NCI-H524 treated with DMSO at 0.1 percent for 48 hours (cell line): Measurements from ENCODE around the gene SEPTIN5.
"Not testable (repeated sequence)": the region's sequence is repeated elsewhere in the genome, so short reads cannot be mapped to it uniquely, and the experiment has no call there.

Experiments
- DNase-seq: peaks from one replicate; lab custom pipeline; 2025; lab: John Stamatoyannopoulos, UW

SEPTIN5 gene

DNA sequence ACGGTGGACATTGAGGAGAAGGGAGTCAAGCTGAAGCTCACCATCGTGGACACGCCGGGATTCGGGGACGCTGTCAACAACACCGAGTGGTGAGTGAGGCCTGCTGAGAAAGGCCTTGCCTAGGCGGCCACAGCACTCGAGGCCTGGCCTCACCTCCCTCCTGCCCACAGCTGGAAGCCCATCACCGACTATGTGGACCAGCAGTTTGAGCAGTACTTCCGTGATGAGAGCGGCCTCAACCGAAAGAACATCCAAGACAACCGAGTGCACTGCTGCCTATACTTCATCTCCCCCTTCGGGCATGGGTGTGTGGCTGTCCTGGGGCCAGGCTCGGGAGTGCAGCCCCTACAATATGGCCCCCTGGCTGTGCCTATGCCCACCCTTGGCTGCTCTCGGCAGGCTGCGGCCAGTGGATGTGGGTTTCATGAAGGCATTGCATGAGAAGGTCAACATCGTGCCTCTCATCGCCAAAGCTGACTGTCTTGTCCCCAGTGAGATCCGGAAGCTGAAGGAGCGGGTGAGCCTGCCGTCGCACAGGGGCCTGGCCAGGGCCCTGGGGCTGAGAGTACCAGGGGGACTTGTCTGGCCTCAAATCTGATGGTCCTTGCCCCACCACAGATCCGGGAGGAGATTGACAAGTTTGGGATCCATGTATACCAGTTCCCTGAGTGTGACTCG, 6.0 kb downstream of the SEPTIN5 start:
- no peak for DNase-seq

DNA sequence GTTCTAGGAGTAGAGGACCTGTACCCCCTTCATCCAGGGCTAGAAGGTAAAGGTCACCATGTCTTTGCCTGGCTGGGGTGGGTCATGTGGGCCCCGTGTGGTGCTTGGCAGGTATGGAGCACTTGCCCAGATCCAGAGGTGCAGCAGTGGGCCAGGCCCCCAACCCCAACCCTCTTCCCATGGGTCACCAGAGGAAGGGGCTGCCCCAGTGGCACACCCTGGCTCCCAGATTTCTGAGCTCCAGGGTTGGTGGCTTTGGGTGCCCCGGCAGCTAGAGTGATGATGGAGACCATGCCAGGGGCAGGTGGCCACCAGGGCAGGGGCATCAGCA, 6.7 kb downstream of the SEPTIN5 start:
- no peak for DNase-seq

DNA sequence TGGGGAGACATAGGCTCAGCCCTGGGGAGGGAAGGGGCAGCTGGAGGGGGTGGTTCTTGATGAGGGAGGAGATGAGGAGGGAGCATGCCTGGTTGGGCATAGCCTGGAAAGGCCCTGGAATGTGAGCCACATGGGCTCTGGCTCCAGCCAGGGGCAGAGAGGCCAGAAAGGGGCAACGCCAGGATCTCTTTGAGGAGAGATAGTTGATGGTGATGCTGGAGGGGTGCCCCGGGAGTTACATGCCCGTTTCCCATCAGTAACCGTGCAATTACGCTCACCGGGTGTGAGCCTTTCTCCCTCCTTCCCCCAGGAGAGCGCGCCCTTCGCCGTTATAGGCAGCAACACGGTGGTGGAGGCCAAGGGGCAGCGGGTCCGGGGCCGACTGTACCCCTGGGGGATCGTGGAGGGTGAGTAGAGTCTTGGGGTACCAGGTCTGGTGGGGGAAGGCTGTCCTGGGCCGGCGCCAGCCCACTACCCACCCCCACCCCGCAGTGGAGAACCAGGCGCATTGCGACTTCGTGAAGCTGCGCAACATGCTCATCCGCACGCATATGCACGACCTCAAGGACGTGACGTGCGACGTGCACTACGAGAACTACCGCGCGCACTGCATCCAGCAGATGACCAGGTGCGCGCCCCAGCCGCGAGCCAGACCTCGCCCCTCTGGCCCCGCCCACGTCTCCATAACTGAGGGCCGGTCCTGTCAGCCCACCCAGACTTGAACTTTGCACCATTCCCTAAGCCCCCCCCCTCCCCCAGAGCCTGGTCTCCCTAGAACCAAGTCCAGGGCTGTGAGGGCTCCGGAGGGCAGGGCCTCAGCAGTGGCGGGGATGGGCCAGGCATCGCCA, 7.3 kb downstream of the SEPTIN5 start:
- no peak for DNase-seq

DNA sequence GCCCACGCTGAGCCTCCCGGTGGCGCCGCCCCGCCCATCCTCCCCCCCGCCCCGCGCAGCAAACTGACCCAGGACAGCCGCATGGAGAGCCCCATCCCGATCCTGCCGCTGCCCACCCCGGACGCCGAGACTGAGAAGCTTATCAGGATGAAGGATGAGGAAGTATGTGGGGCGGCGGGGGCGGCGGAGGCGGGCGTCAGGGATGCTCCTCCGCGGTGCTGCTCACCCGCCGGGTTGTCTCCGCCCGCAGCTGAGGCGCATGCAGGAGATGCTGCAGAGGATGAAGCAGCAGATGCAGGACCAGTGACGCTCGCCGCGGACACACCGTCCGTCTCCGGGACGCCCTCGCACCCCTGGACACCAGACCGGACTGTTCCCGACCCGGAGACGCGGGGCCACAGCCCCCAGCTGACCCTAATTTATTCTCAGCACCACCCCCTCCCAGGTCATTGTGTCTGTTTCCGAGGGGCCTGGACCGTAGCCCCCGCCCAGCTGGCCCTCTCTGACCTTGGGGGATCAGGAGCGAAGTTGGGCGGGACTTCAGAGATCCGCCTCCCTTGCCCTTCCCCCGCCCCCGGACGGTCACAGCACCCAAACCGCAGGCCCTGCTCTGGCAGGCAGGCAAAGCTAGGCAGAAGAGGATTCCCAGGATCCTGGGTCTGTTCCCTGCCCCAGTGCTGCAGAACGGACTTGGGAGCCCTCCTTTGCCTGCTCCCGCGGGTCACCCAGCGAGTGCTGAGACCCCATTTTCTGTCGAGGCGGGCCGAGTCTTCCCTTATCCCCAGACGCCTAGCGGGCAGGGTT, 8.1 kb downstream of the SEPTIN5 start:
- no peak for DNase-seq

DNA sequence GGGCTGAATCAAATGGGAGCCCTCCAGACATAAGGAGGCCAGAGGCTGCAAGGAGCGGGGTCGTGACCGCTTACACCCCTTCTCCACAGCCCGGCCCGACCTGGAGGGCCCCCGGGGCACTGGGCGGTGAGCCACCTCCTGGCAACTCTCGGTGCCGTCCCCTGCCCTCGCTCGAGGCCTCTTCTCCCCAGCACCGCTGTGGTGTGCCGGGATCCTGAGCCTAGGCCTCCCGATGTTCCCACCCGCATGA, 8.6 kb downstream of the SEPTIN5 start:
- DNase-seq, result no peak

DNA sequence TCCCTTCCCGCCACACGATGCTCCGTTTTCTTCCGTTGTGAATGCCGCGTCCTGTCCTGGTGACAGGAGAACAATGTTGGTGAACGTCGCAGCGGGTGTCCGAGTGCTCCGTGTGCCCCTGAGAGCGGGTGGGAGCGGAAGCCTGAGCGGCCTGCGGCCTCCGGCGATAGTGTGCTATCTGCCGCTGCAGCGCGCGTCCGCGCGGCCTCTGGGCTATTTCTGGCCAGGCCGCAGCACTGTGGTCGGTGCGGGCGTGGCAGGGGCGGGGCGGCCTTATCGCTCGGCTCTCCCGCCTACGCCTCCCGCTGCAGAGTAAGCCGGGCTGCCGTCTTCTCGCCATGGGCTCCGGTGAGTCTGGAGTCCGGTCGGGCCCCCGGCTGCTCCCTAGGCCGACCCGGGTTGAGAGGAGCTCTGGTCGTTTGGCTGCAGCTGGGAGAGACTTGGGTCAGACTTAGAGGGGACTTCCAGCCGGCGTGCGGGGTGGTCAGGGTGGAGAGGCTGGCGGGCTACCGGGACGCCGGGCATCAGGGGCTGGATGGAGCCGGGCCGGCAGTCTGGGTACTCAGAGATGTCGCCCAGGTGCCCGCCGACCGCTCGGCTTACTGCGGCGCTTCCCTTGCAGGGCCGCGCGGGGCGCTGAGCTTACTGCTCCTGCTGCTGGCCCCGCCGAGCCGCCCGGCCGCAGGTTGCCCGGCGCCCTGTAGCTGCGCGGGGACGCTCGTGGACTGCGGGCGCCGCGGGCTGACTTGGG, 9.1 kb downstream of the SEPTIN5 start, which contains the start of gene GP1BB:
Gene GP1BB, plus strand, starts transcription at position 308 of the 751 bp plus-strand sequence. Its CDS starts 31 bp downstream, at position 339.
- no peak for DNase-seq

DNA sequence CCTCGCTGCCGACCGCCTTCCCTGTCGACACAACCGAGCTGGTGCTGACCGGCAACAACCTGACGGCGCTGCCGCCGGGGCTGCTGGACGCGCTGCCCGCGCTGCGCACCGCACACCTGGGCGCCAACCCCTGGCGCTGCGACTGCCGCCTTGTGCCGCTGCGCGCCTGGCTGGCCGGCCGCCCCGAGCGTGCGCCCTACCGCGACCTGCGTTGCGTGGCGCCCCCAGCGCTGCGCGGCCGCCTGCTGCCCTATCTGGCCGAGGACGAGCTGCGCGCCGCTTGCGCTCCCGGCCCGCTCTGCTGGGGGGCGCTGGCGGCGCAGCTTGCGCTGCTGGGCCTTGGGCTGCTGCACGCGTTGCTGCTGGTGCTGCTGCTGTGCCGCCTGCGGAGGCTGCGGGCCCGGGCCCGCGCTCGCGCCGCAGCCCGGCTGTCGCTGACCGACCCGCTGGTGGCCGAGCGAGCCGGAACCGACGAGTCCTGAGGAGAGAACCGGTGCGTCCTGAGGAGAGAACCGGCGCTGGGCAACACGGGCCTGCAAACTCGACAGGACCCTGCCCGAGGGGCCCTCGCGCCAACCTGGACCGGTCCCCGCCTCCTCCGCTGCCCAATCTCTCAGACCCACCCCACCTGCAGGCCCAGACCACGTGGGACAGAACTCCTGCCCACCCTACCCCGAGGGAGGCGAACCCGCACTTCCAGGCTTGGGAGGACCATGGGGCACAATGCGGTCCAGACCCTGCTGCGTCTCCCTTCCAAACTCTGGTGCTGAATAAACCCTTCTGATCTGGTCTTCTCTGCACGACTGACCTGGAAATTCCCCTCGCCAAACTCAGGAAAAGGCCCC, 9.9 kb downstream of the SEPTIN5 start:
- DNase-seq, result no peak

DNA sequence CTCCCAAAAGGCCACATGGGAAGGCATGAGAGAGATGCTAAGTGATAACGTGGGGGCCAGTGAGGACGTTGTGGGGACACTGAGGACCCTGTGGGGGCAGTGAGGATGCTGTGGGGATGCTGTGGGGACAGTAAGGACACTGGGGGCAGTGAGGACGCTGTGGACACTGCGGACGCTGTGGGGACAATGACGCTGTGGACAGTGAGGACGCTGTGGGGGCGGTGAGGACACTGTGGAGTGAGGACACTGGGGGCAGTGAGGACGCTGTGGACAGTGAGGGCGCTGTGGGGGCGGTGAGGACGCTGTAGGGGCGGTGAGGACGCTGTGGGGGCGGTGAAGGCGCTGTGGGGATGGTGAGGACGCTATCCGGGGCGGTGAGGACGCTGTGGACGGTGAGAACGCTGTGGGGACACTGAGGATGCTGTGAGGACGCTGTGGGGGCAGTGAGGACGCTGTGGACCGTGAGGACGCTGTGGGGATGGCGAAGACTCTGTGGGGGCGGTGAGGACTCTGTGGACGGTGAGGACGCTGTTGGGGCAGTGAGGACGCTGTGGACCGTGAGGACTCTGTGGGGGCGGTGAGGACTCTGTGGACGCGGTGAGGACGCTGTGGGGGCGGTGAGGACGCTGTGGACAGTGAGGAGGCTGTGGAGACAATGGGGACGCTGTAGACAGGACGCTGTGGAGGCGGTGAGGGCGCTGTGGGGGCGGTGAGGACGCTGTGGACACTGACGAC, 10.8 kb downstream of the SEPTIN5 start:
- DNase-seq, result no peak

DNA sequence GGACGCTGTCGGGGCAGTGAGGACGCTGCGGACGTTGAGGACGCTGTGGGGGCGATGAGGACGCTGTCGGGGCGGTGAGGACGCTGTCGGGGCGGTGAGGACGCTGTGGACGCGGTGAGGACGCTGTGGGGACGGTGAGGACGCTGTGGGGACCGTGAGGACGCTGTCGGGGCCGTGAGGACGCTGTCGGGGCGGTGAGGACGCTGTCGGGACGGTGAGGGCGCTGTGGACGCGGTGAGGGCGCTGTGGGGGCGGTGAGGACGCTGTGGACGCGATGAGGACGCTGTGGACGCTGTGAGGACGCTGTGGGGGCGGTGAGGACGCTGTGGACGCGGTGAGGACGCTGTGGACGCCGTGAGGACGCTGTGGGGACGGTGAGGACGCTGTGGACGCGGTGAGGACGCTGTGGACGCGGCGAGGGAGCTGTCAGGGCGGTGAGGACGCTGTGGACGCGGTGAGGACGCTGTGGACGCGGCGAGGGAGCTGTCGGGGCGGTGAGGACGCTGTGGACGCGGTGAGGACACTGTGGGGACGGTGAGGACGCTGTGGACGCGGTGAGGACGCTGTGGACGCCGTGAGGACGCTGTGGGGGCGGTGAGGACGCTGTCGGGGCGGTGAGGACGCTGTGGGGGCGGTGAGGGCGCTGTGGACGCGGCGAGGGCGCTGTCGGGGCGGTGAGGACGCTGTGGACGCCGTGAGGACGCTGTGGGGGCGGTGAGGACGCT, 11.9 kb downstream of the SEPTIN5 start:
- not testable (repeated sequence) for DNase-seq

DNA sequence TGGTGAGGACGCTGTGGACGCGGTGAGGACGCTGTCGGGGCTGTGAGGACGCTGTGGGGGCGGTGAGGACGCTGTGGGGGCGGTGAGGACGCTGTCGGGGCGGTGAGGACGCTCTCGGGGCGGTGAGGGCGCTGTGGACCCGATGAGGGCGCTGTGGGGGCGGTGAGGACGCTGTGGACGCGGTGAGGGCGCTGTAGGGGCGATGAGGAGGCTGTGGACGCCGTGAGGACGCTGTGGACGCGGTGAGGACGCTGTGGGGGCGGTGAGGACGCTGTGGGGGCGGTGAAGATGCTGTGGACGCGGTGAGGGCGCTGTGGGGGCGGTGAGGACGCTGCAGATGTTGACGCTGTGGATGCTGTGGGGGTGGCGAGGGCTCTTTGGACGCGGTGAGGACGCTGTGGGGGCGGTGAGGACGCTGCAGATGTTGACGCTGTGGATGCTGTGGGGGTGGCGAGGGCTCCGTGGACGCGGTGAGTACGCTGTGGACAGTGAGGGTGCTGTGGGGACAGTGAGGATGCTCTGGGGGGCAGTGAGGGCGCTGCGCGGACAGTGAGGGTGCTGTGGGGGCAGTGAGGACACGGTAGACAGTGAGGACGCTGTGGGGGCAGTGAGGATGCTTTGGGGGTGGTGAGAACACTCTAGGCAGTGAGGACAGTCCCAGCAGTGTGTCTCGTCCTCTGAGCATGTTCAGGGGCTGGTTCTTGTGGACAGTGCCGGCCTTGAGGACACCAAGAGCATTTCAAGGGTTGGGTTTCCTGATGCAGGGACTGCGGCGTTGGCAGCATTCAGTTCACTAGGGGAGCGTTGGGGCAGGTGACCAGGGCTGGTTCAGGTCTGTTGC, 13.2 kb downstream of the SEPTIN5 start:
- DNase-seq, result no peak

DNA sequence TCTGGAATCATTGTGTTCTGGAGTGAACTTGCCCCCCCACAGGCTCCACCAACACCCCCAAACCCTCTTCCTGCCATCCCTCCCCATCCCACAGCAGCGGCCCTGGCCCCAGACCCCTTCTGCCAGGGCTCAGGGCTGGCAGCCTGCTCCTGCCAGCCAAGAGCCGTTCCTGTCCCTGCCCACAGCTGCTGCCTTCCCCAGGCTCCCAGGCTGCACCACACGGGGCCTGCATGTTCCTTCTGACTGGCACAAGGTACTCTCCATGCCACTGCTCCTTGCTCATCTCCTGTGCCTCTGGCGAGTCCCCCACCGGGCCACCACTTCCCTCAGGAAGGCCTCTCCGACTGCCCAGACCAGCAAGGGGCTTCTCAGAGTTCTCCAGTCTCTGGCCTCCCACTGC, 14.0 kb downstream of the SEPTIN5 start:
- DNase-seq, result no peak

DNA sequence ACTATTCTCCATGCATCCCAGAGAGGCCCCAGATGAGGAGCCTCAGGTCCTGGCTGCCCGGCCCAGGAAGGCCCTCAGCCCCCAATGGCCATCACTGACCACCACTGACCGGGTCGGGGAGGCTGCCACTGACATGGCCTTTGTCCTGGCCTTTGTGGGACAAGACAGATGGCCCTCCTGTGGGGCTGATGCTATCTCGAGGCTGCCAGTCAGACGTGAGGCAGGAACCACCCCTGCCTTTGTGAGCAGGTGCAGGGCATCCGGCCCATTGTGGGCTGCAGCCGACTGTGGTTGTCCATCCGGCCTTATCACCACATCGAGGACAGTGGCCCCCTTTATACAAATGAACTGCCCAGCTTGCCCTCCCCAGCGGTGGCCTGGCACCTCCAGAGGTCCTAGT, 14.5 kb downstream of the SEPTIN5 start:
- no peak for DNase-seq

DNA sequence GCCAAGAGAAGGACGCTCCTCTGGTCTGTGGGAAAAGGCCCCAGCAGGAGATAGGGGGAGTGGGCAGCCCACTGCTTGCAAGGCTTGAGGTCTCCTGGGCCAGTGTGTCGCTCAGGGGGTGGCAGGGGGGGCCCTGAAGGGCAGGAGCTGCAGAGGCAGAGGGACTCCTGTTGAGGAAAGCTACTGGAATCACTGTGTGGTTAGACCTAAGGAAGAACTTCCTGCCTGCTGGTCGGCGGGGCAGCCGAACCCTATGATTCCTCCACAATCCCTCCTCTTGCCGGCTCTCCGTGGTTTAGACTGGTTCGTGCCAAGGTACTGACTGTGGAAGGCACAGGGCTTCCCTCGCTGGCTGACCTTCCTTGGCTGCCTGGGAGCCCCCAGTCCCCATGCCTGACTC, 15.2 kb downstream of the SEPTIN5 start:
- no peak for DNase-seq

DNA sequence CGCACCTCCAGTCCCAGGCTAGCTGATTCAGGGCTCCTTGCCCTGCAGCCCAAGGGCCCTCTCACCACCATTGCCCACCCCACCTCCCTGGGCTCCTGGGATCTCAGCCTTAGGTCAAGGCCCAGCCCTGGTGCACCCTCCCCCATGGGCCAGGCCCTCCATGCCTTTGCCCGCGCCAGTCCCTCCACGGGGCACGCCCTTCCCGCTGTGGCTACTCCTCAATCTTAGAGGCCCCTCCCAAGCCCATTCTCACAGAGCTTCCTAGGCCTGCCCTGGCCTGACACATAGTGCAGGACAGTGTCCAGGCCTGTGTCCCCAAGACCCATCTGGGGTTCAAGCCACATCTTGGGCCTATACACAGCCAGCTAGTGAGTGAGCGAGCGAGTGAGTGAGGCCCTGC, 15.9 kb downstream of the SEPTIN5 start:
- DNase-seq, result no peak

DNA sequence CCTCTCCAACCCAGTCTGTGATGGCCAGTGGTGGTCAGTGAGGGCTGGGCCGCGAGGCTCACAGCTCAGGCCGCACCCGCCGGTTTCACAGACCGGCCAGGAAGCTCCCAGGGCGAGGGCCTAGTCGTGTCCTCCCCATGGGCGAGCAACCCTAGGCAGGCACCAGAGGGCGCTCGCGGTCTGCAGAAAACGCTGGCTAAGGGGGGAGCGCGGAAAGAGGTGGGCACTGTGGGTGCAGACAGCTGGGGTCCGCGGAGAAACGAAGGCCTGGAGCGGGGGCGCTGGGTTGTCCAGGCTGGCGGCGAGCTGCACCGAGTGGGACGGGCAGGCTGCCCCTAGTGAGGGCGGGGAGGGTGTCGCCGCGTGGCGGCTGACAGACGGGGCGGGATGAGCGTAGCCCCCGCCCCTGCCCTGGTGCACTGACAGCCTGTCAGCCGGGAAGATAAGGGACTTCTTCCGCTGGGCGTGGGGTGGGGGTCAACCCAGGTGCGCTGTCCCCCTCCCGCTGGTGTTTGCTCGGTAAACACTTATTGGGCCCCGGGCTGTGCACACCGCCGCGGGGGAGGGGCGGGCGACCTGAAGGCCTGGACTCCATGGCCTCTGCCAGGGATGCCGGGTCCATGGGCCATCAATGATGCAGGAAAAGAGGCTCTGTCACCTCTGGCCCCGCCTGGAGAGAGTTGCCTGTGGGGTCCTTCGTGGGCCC, 16.5 kb downstream of the SEPTIN5 start:
- no peak for DNase-seq

DNA sequence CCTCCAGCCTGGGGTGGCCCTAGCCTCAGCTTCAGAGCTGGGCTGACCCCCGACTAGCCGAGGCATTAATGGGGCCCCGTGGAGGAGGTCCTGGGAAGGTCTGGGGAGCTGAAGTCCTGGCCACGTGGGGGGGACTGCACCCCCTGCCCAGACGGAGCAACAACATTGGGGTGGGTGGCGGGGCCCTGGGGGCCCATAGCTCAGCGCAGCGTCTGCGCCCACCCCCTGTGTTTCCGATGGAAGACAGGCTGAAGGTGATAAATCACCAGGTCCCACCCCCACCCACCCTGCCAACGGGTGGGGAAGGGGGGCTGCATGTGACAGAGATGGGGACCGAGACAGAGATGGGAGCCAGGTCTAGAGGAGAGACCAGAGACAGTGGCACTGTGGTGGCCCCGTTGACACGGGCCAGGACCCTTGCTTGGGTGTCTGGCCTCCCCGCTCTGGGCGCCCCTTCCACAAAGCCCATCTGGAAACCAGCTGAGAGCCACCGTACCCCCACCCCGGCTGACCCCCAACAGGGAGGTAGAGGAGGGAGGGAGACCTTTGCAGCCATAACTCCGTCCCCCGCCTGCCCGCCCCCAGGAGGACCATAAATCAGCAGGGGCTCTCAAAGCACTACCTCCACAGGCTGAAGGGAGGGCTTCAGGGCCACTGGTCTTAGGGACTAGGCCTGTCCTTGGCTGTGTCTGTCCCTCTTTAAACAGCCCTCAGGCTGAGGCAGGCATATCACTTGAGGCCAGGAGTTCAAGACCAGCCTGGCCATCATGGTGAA, 17.2 kb downstream of the SEPTIN5 start:
- DNase-seq, result no peak

DNA sequence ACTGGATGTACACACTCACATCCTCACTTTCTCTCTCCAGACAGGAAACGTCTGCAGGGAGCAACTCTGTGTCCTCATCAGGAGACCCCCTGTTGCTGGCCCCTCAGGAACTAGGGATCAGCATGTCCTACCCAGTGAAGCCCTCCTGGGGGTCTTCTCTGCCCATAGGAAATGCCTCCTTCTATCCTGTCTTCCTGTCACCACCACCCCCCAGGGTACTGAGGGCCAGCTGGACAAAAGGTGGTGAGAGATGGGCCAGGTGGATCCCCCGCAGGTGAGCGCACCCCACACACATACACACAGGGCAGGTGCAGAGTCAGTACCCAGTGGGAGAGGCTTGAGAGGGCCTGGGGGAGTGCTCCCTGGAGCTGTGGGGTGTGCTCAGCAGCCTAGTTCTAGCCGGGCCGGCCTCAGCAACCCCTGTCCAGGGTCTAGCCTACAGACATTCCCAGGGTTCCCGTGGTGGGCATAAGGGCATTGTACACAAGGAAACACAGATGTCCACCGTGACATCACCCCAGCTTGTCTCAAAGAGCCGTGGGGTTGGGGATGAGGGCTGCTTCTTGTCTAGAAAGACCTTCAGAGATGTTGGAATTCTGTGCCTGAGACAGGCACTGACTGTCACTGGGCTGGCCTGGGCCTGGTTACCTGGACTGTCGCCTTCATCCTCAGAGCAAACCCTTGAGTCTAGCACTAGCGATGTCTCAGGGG, 18.3 kb downstream of the SEPTIN5 start:
- no peak for DNase-seq
